ENCODE measurements around the gene ZFPM1.
"Not testable (repeated sequence)": the region's sequence is repeated elsewhere in the genome, so short reads cannot be mapped to it uniquely, and the experiment has no call there.

Gene ZFPM1

DNA sequence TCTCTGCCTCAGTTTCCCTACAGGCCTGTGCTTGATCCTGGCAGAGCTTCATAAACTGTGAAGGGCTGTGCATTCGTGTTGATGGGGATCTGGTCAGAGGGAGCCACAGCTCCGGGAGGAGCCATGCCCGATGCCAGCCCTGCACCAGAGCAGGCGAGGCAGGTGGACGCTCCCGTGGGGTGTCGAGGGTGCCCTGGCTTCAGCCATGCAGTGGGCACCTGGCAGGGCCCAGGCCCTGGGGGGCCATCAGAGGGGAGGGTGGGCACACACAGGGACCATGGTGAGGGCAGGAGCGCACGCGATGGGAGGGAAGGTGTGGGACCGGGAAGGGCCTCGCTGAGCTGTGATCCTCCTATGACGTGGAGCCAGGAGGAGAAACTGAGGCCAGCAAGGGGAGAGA lies 22.0 kb downstream of the ZFPM1 start:
- no peaks in the 10 kb centered on the region for H3K9me3 Mint-ChIP-seq
- H3K4me1 Mint-ChIP-seq (ENCODE audit: low read depth), result peaks cover 4% of the 10 kb centered on the region
- H3K27ac Mint-ChIP-seq, result no peak overlapping the region
- intact Hi-C loops (cut with micrococcal nuclease), result no loop called here
- peaks cover 32% of the 10 kb centered on the region for H3K27me3 Mint-ChIP-seq
- no peak overlapping the region for H3K4me3 Mint-ChIP-seq
- H3K36me3 Mint-ChIP-seq (ENCODE audit: low read depth), result no peaks in the 10 kb centered on the region

DNA sequence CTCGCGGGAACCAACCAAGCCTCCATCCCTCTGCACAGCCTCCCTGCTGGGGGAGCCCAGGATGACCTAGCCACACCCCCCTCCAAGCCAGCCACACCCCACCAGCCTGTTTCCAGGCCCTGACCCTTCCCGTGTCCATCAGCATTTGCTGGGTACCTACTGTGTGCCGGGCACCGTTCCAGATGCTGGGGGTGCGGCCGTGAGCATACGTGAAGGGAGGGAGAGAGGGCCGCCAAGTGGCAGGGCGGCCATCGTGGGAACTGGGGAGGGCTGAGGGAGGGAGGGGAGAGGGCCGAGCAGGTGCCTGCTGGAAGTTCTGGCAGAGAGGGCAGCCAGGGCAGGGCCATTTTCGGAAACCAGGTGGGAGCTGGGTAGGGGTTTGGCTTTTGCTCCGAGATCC lies 23.1 kb downstream of the ZFPM1 start:
- Mint-ChIP-seq H3K9me3 (no peaks in the 10 kb centered on the region), H3K27ac (no peak overlapping the region), H3K27me3 (peaks cover 39% of the 10 kb centered on the region), H3K36me3 (ENCODE audit: low read depth) (no peaks in the 10 kb centered on the region), H3K4me3 (no peak overlapping the region), H3K4me1 (ENCODE audit: low read depth) (peaks cover 9% of the 10 kb centered on the region)
- intact Hi-C loops (cut with micrococcal nuclease), result no loop called here

DNA sequence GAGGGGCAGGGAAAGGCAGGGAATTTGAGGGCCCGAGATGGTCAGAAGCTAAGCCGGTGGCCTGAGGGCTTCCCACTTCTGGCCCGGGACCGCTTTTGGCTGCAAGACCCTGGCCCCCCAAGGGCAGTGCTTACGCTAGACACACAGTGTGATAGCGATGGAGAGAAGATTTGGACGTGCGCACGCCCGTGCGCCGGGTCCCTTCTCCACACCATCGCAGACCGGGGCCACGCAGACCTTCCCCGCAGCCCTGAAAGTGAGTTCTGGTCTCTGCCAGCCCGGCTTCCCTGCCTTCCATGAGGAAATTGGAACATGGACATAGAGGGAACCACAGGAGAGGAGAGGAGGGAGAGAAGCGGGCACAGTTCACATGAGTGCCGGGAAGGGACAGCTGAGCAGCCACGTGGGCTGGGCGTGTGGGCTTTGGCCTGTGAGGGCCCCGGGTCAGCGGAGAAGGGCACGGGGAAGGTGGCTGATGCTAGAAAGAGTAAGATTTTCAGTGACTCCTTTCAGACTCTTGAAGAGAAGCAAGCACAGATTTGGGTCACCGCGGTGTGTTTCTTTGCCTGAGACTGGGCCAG lies 23.8 kb downstream of the ZFPM1 start:
- Mint-ChIP-seq H3K4me3 (no peak overlapping the region), H3K36me3 (ENCODE audit: low read depth) (no peaks in the 10 kb centered on the region), H3K27ac (no peak overlapping the region), H3K4me1 (ENCODE audit: low read depth) (peaks cover 9% of the 10 kb centered on the region), H3K27me3 (peaks cover 44% of the 10 kb centered on the region), H3K9me3 (no peaks in the 10 kb centered on the region)
- intact Hi-C loops (cut with micrococcal nuclease), result no loop called here

DNA sequence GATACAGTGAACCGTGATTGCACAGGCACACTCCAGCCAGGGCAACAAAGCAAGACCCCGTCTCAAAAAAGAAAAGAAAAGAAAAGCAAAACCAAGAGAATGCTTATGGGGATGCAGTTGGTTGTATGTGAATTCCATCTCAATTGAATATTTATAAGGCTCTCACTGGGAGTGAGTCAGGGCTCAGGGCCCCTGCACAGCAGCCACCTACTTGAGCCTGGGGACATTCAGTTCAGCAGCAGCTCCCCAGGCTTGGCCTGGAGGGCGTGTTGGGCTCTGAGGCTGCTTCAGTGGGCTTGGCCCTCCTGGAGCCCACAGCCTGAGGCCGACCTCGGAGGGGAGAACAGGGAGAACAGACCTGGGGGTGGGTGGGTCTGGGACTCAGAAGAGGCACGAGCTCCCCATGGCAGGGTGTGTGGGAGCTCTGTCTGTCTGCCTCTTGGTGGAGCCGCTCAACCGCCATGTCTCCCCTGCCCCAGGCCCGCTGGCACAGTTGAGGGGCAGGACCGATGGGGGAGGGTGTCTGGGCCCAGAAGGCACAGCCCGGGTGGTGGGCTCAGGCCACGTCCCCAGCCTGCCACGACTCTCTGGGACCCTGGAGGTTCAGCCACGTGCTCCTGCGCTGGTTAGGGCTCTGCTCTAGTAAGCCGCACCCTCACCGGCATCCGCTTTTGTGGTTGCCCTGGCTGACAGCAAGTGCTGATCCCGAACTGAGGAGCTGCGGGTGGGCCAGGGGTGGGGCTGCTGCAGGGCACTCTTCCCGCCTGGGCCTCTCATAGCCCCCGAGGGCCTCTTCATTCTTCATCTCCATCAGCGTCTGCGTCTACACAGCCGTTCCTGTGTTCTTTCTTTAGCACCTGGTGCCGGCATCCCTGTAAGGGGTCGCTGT lies 24.8 kb downstream of the ZFPM1 start:
- Mint-ChIP-seq H3K27me3 (peaks cover 44% of the 10 kb centered on the region), H3K4me1 (ENCODE audit: low read depth) (peaks cover 9% of the 10 kb centered on the region), H3K4me3 (no peak overlapping the region), H3K9me3 (no peaks in the 10 kb centered on the region), H3K27ac (no peak overlapping the region), H3K36me3 (ENCODE audit: low read depth) (no peaks in the 10 kb centered on the region)
- intact Hi-C loops (cut with micrococcal nuclease), result no loop called here

DNA sequence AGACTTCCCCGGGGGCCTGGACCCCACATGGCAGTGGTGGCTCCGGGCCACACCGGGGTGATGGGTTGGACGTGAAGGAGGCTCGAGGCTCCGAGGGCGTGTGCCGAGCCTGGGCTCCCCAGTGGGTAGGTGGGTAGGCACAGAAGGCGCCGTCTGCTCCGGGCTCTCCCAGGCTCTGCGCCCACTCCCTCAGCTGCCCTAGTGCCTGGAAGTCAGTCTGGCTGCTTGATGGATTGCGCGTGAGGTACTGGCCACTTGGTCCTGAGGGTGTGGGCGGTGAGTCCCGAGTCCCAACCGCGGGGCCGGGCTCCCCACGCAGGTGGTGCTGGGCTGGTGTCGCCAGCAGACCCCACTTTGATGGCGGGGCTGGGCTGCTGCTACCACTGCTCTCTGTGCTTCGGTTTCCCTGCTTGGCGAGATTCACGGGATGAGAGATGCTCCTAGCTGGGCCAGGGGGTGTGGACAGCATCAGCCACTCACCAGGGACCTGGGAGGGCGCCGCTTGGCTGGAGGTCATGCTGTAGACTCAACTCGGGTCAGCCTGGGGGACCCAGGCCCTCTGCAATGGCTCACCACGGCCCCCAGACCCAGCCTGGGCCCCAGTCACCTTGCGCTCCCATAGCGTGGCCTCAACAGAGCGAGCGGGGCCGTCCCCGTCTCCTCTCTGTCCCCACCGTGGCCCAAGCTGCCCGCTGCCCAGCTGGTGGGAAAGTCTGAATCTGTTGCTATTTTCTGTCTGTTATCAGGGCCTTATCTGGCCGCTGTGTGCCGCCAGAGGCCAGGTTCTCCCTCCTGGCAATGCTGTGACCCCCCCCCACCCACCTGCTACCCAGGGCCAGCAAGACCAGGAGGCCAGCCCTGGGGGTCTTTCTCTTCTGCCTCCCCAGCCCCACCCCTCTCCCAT lies 26.1 kb downstream of the ZFPM1 start:
- Mint-ChIP-seq H3K9me3 (no peaks in the 10 kb centered on the region), H3K4me1 (ENCODE audit: low read depth) (peaks cover 9% of the 10 kb centered on the region), H3K27ac (no peak overlapping the region), H3K36me3 (ENCODE audit: low read depth) (no peaks in the 10 kb centered on the region), H3K4me3 (no peak overlapping the region), H3K27me3 (peaks cover 44% of the 10 kb centered on the region)
- intact Hi-C loops (cut with micrococcal nuclease), result no loop called here

DNA sequence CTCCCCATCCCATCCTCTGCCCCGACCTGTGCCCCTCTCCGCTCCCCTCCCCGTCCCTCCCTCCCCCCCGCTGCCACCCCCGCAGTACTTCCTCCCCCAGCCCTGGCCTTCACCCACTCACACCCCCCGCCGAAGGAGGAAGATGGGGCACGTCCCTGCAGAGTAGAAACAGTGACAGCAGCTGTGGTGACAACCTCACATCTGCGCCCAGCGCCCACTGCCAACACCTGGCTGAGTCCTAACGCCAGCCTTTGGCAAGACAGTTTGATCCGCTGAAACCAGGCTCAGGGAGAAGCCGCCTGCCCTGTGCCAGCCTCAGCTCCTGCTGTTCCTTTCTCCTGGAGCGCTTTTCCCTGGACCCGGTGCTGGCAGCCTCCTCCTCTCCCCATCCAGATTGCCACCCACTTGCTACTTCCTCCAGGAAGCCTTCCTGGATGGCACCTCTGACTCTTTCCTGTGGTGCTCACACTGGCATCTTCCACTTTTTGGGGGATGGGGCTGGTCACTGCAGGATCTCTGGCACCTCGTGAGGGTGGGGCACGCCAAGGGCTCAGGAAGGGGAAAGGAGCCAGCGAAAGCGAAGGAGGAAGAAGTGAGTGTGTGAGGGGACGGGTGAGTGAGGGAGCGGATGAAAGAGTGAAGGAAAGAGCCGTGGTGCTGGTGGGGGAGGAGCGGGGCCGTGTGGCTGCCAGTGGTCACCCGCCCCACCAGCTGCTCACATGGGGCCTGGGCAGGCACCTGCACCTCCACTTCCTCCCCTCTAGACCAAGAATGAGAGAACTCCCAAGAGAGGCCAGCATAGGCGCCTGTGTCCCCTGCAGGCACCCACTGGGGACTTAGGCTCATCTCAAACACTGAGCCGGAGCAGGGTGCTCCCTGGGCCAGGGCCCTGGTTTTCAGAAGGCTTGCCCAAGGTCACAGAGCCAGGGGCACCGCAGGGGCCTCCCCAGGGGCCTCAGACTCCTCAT lies 27.0 kb downstream of the ZFPM1 start:
- H3K4me3 Mint-ChIP-seq, result no peak overlapping the region
- peaks cover 9% of the 10 kb centered on the region for H3K4me1 Mint-ChIP-seq (ENCODE audit: low read depth)
- intact Hi-C loops (cut with micrococcal nuclease), result no loop called here

DNA sequence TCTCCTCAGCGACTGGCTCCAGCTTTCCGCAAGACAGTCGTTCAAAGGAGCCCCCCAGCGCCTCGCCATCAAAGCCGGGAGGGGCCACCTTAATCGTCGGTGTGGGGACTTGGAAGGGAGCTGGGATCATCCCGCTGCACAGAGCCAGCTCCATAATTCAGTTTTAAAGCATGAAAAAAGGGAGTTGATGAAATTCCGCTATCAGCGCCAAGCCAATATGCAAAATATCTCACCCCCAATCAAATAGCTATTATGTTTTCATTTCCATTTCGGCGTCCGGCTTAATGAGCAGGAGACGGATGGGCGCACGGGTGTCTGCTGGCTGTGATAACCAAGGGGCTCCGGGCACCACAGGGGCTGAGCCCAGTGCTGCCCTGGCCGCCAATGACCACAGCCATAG lies 27.7 kb downstream of the ZFPM1 start:
- no peak overlapping the region for H3K27ac Mint-ChIP-seq
- H3K9me3 Mint-ChIP-seq, result no peaks in the 10 kb centered on the region
- H3K4me1 Mint-ChIP-seq (ENCODE audit: low read depth), result peaks cover 9% of the 10 kb centered on the region
- intact Hi-C loops (cut with micrococcal nuclease), result no loop called here
- H3K27me3 Mint-ChIP-seq, result peaks cover 44% of the 10 kb centered on the region
- H3K36me3 Mint-ChIP-seq (ENCODE audit: low read depth), result no peaks in the 10 kb centered on the region
- H3K4me3 Mint-ChIP-seq, result no peak overlapping the region

More for the DNA sequence above, 27.0 kb downstream of the ZFPM1 start:
- Mint-ChIP-seq H3K27me3 (peaks cover 44% of the 10 kb centered on the region), H3K27ac (no peak overlapping the region), H3K36me3 (ENCODE audit: low read depth) (no peaks in the 10 kb centered on the region), H3K9me3 (no peaks in the 10 kb centered on the region)

DNA sequence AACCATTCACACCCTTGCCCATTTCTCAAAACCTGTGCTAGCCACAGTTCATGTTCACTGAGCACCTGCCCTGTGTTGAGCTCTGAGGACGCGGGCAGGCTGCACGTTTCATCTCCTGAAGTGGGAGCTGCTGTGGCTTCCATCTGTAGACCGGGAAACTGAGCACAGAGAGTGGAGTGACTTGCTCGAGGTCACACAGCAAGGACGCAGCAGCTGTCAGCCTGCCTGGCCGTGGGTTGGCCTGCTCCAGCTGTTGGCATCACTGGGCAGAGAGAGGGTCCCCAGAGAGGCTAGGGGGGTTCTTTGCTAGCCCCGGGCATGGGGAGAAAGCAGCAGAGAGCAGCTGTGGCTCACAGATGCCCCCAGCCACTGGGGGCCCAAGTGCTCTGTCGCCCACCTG lies 28.8 kb downstream of the ZFPM1 start:
- Mint-ChIP-seq H3K9me3 (no peaks in the 10 kb centered on the region), H3K4me3 (no peak overlapping the region), H3K4me1 (ENCODE audit: low read depth) (peaks cover 9% of the 10 kb centered on the region), H3K27ac (no peak overlapping the region), H3K36me3 (ENCODE audit: low read depth) (no peaks in the 10 kb centered on the region), H3K27me3 (peaks cover 39% of the 10 kb centered on the region)
- intact Hi-C loops (cut with micrococcal nuclease), result no loop called here

DNA sequence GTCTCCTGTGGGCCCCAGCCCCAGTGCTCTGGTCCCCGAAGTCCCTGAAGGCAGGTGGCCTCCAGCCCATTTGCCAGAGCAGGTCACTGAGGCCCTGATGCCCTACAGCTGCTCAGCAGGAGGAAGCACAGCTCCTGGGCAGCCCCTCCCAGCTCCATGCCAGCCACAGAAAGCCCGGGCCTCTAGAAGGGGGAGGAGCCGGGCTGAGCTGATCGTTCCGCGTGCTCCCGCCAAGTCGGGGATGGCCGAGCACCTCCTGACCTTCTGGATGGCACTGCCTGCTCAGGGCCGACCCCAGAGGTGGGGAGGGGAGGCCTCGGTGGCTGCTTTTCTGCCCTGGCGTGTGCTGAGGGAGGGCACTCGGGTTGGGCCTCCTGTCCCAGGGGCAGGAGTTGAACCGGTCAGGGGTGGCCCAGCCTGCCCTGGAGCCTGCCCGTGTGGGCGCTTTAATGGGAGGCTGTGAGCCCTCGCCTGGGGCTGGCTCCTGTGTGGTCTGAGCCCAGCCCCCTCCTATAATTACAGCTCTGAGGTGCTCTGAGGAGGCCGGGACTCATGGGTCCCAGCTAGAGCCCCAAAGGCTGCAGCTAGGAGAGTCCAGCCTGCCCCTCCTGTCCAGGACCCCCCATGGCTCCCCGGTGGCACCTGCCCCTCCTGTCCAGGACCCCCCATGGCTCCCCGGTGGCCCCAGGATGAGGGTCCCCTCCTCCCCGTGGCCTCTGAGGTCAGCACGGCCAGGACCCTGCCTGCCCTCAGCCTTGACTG lies 29.7 kb downstream of the ZFPM1 start:
- peaks cover 9% of the 10 kb centered on the region for H3K4me1 Mint-ChIP-seq (ENCODE audit: low read depth)
- H3K36me3 Mint-ChIP-seq (ENCODE audit: low read depth), result no peaks in the 10 kb centered on the region
- no peaks in the 10 kb centered on the region for H3K9me3 Mint-ChIP-seq
- intact Hi-C loops (cut with micrococcal nuclease), result no loop called here
- H3K27ac Mint-ChIP-seq, result no peak overlapping the region
- no peak overlapping the region for H3K4me3 Mint-ChIP-seq
- H3K27me3 Mint-ChIP-seq, result peaks cover 30% of the 10 kb centered on the region

DNA sequence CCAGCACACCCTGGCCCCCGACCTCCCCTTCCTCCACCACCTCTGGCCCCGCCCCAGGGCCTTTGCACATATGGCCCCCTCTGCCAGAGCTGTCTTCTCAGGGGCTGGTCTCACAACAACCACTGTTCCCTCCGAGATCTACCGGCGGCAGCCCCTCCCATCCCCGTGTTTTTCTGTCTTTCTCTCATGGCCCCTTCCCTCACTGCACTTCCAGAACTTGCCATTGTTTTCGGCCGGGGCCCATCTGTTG lies 30.2 kb downstream of the ZFPM1 start:
- intact Hi-C loops (cut with micrococcal nuclease), result no loop called here
- no peaks in the 10 kb centered on the region for H3K9me3 Mint-ChIP-seq
- peaks cover 28% of the 10 kb centered on the region for H3K27me3 Mint-ChIP-seq
- no peak overlapping the region for H3K27ac Mint-ChIP-seq
- peaks cover 9% of the 10 kb centered on the region for H3K4me1 Mint-ChIP-seq (ENCODE audit: low read depth)
- H3K36me3 Mint-ChIP-seq (ENCODE audit: low read depth), result no peaks in the 10 kb centered on the region
- H3K4me3 Mint-ChIP-seq, result no peak overlapping the region

DNA sequence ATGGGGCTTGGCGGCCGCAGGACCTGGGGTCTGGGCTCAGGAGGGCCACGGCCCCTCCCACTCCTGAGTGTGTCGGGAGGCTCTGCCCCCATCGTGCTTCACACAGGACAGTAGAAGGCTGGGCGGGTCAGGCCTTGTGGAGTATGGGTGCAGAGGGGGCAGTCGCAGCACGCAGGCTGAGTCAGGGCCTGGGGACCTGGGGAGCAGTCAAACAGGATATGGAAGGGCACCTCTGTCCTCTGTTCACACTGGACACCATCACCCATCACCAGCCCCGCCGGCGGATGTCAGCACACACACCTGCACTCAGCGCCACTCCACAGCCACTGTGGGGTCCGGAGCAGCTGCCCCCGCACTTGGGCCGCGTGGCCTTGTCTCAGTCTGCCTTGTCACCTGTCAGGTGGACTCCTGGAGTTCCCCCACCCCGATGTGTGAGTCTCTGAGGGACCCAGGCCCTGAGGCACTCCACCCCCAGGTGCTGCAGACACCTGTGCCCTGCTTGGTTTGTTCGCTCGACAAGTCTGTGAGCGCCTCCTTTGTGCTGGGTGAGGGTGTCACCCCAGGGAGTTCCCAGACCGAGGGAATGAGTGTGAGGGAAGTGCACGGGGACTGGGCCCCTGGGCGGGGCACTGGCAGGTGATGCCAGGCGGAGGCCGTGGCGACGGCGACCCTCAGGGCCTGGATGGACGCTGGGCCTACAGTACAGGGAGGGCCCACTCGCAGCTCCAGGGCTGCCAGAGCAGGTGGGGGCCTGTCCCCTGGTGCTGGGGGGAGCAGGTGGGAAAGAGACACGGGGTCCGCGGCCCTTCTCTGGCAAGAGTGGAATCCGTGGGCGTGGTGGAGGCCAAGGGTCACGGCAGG lies 31.7 kb downstream of the ZFPM1 start:
- no peak overlapping the region for H3K4me3 Mint-ChIP-seq
- peaks cover 7% of the 10 kb centered on the region for H3K4me1 Mint-ChIP-seq (ENCODE audit: low read depth)
- intact Hi-C loops (cut with micrococcal nuclease), result no loop called here
- H3K36me3 Mint-ChIP-seq (ENCODE audit: low read depth), result no peaks in the 10 kb centered on the region
- H3K9me3 Mint-ChIP-seq, result no peaks in the 10 kb centered on the region
- peaks cover 15% of the 10 kb centered on the region for H3K27me3 Mint-ChIP-seq
- no peak overlapping the region for H3K27ac Mint-ChIP-seq

DNA sequence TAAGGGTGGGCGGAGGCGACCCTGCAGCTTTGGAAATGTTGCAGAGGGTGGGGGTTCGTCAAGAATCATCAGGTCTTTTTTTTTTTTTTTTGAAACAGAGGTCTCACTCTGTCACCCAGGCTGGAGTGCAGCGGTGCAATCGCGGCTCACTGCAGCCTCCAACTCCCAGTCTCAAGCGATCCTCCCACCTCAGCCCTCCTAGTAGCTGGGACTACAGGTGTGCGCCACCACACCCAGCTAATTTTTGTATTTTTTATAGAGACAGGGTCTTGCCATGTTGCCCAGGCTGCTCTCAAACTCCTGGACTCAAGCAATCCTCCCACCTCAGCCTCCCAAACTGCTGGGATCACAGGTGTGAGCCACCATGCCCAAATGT lies 32.3 kb downstream of the ZFPM1 start:
- intact Hi-C loops (cut with micrococcal nuclease); H3K4me3 Mint-ChIP-seq; H3K27me3 Mint-ChIP-seq; H3K4me1 Mint-ChIP-seq (ENCODE audit: low read depth); H3K27ac Mint-ChIP-seq; H3K9me3 Mint-ChIP-seq; H3K36me3 Mint-ChIP-seq (ENCODE audit: low read depth): not testable (repeated sequence)

Data from dendritic cell treated with granulocyte-macrophage colony-stimulating factor and Interleukin-4, amounts not matched to agents 40 ng/mL and 50 ng/mL, for 4 days (primary cell).